GM19099 (cell line): Measurements from ENCODE around the gene EML4.

Experiments used
- POLR2A ChIP-seq: IDR thresholded peaks from 3 replicates; pipeline ENCODE4 v1.6.1; 2011; ENCODE audit warnings: low read depth; ENCODE audit not compliant: insufficient read length; ENCODE audit errors: extremely low read depth

Gene EML4

DNA sequence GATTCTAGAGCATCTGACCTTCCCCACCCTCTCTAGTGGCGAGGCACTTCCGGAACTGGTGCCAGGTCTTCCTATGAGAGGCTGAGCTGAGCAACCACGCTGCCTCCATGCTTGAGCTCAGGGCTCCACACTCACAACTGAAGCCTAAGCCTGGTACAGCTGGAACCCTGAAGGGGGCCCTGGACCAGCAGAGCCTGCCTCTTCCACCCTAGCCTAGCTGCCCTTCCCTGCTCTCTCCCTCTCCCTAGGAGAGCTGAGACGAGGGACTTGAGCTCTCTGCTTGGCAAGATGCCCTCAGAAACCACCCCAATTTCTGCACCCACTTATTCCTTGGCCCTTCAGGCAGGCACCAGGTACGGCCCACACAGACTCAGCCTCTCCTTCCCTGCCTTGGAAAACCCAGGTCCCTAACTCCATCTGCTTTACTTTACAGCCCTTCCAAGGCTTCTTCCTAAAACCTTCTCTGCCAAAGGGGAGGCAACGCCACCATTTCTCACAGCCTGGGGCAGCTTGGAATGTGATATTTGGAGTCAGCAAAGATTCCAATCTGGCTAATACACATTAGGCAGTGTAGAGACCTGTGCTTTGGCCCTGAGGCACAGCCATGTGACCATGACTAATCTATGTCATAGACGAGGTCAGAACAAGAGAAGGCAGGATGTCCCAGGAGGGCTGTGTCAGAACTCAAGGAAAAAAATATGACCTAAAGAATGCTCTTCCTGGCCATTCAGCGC is 173.1 kb downstream of the EML4 start:
- TF ChIP-seq POLR2A, result no peak

DNA sequence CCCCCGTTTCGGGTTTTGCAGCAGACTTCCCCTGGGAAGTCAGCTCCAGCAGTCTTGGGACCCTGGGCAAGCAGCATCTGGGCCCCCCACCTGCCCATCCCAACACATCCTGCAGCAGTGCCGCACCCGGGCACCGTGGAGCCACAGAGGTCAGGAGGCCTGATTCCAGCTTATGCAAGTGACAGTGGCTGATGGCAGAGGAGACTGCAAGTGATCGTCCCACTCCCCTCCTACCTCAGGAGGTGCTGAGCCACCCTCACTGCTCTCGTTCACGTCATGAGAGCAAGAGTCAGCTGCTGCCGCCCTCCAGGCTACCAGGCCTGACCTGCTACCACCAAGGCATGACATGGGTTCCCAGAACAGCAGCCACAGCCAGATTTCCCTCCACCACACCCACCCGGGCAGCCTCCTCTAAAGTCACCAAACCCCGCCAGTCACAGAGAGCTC is 173.7 kb downstream of the EML4 start:
- no peak for TF ChIP-seq POLR2A

DNA sequence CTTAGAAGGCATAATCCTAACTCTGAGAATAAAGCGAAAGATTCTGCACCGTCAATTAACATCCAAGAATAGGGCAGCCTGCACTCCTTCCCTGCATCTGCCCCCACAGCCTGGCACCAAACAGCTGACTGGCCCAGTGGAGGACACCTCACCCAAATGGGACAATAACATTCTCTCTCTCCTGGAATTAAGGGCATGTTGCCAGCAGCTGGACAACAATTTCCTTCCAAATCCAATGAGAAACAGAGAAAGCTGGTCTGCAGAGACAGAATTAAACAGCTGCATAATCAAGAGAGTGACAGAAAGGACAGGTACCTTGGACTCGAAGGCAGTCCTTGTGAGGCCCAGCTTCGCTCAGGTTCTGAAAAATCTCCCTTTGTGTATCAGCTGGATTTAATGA is 176.8 kb downstream of the EML4 start:
- no peak for TF ChIP-seq POLR2A

DNA sequence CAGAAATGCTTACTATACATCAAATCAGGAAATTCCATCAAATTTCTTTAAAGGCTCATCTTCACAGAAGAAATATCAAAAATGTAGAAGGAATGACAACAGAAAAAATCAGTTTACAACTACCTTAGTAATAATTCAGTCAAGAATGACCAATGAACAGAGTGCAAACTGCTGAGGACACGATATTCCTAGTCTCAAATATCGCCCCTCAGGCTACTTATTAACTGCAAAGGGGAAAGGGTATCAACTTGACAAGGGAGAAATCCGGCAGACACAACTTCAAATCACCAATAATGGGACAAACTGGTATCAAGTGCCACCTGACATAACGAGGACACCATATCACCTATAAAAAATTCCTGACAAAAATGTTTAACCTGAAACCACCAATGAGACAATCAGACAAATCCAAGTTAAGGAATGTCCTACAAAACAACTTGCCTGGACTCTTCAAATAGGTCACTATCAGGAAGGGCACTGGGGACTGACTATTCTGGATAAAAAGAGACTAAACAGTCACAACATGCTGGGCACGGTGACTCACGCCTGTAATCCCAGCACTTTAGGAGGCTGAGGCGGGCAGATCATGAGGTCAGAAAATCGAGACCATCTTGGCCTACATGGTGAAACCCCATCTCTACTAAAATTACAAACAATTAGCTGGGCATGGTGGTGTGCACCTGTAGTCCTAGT is 179.1 kb downstream of the EML4 start:
- TF ChIP-seq POLR2A, result no peak

DNA sequence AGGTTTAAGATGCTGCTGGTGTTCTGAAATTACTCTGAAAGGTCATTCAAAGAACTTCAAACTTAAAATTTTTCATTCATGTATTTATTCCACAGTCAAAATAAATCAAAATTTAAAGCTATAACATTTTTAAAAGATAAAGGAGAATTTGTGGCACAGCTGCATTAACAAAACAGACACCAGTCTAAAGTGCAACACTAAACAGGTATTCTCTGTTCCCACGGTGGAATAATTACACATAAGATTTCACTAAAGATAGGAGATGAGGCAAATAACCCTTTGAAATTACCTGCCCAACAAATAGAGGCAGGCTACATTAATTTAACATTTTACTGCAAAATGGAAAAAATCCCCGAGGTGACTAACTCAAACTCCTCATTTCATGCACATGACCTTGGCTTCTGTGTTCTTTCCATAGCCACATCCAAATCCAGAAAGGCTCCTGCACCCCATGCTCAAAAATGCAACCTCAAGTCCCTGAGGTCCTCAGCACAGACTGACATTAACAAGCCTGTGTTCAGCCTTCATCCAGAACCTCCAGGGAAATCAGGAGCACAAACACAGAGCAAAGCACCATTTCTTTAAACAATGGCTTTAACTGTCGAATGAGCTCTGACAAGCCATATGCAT is 181.4 kb downstream of the EML4 start:
- no peak for TF ChIP-seq POLR2A

DNA sequence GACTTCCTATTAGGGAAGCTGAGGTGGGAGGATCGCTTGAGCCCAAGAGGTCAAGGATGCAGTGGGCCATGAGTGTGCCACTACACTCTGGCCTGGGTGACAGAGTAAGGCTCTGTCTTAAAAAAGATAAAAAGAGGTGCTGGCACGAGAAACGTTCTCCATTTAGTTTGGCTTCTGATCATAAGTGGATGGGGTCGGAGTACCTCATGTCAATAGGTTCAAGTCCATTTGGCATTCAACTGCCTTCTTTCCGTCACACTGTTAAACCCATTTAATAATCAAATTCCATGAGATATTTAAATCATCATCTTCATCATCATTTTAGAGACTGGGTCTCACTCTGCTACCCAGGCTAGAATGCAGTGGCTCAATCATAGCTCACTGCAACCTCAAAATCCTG is 182.7 kb downstream of the EML4 start:
- TF ChIP-seq POLR2A, result no peak

DNA sequence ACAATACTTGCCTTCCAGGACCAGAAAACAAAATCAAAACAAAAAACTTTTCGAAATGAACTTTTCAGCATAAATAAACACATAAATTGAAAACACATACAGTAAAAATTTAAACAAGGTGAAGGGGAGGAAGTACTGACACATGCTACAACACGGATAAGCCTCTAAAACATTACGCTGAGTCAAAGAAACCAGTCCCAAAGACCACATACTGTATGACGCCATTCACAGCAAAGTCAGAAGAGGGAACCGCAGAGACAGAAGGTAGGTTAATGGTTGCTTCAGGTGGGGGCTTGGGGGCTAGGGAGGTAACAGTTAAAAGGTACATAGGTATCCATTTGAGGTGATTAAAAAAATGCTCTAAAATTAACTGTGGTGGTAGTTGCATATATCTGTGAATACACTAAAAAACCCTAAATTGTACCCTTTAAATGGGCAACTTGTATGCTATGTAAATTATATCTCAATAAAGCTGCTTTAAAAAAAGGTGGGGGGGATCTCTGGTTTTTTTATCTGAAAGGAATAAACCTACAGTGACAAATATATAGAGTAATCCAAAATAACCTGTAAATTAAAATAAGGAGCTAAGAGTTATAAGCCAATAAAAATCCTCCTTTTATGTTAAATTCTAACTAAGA is 184.8 kb downstream of the EML4 start:
- TF ChIP-seq POLR2A, result no peak

DNA sequence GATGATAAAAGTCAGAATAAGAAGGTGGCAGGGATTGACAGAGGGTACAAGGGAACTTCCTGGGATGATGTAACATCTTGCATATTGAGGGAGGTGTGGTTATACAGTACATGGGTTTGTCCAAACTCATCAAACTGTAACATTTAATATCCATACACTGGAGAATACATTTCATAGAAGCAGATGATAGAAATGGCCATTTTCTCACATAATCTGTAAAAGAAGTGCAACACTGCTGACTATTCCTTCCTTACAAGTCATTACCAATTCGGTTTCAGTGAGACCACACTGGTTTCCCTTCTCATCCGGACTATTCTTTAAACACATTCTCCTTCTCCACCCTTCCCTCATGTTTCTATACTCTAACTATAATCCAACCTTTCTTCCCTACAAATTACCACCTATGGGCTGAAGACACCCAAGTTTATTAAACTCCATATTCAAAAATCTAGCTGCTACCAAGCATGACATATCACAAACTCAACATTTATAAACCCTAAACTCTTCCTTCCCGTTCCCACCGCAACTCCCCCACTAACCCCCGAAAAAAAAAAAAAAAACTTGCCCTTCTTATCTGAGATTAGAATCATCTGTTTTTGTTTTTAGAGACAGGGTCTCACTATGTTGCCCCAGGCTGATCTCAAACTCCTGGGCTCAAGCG is 190.3 kb downstream of the EML4 start:
- TF ChIP-seq POLR2A, result no peak

DNA sequence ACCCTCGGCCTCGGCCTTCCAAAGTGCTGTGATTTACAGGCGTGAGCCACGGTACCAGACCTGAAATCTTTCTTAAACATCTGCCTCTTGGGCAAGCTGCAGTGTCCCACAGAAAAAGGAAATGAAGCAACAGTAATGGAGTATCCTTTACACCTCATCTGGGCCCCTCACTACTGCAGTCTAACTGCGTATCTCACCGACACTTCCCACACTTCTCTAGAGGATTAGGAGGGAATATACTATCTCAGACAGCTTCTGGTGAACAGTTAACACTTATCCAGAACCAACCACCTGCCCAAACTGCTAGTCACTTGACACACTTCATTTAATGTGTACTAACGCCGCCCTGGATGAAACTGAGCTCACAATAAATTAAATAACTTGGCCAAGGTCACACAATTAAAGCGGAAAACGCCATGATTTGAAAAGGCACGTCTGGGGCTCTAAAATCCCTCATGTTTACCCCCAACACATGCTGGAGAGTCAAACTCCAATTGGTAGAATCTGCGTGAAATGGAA is 190.9 kb downstream of the EML4 start:
- no peak for TF ChIP-seq POLR2A

DNA sequence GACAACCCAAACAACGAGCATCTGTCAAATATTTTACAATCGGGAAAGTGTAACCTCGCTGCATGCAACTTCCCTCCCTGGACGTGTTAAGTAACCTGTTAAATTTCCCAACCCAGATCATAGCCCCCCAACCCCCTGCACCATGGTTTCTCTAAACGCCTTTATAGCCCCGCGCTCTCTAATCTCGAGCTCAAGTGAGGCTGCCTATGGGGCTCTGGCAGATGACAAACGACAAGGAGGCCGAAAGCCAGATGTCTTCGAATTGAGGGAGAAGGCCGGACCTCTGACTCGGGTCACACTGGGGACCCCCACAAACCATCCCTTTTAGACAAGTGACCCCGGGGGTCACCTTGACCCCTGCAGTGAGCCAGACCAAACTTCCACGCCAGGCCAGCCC is 191.3 kb downstream of the EML4 start:
- TF ChIP-seq POLR2A, result no peak

DNA sequence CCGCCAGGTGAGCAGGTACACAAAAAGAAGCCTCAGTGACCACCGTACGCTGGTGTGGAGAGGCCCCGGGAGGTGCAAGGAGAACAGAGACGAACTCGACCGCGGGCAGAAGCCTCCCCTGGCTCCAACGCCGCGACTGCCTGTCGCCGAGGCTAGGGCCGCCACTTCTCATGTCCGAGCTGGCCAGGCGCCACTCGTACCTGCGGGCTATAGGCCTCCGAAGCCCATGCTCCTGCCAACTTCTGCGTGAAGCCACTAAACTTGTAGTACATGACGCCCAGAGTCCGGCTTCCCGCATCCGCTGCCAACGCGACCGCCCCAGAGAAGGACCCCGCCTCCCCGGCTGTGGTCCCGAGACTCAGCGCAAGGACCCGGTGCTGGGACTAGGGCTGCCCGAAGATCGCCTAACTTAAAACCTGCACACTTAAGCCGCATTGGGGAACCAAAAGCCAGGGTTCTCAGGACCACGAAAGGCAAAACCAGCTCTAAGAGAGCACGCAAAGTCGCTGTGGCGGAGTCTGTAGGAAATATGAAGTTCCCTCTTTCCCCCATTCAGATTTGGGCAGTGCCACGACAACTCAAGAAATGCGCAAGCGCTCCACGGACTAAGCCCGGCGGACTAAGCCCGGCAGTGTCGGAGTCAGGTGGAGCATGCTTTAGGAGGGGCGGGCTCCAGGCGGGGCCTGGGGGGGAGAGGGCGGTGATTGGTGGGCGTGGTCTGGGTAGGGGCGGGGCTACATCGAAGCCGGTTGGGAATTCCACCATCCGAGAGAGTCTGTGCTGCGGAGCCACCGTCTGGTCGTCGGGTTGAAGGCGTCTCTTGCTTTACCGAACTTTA is 192.0 kb downstream of the EML4 start, which contains the start of gene COX7A2L:
Gene COX7A2L, minus strand, starts transcription at position 328 of the 838 bp plus-strand sequence. Its CDS starts 56 bp downstream, at position 272.
- TF ChIP-seq POLR2A, result peak; percentile 74

DNA sequence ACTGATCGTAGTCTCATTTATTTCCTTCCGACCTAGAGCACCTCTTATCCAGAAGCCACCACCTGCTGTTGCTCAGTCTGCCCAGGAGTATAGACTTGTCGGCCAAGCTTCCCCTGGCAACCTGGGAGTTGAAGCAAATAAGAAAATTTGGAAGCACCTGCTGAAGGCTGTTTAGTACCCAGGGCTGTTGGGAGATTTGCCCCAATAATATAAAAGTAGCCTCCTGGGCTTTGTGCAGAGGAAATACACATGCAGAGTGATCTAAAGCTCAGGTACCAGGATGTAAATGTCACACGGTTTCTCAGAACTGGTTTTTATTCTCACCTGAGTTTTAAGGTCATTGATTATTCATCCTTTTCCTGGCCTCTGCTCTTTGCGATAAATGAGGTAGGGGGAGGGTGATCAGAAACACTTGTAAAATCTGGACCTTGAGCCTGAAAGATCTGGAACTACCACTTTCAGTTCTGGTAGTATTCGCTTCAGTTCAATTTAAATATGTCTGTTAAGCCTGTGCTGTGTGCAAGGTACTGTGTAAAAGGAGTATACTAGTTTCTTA is 192.7 kb downstream of the EML4 start:
- TF ChIP-seq POLR2A, result no peak

DNA sequence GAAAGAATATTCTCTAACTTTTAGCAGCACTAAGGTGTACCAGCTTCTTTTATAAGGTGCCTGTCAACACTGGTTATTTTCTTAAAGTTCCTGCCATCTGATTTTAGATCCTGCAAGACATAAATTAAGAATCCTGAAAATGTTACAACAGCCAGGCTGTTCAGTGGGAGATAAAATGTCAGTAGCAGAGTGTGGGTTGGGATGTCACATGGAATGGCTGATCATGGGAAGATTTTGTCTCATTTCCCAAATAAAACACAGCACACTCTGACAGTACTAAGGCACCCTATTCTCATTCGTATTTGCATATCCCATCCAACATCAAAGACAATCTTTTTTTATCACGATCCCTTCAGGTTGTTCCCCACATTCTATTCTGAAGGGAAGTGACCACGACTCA is 194.3 kb downstream of the EML4 start:
- TF ChIP-seq POLR2A, result no peak
